HepG2 (cell line): ENCODE data around the gene APBA3. TPM values are rescaled to one million over a fixed set of nuclear protein-coding genes. Genes with fewer than 3 reads are reported as not detected.

Experiments
- ATAC-seq: fragments of 200-7000 bp; cut with Tn5 transposase; 3 replicates; pipeline ENCODE4 v1.9.1; 2020; ENCODE audit warnings: mild to moderate bottlenecking, moderate library complexity
- BruUV-seq: library from RNA; stranded (reverse); fragments of 400-500 nt; replicated peaks from 2 replicates; lab custom pipeline; 2021; lab: Mats Ljungman, UMichigan
- CTCF ChIA-PET: fragments of 300-600 bp; formaldehyde crosslinking; extraction: SDS; loops from one replicate; lab custom pipeline; 2021; ENCODE audit warnings: low total read pairs, inconsistent platforms, low intra/inter-chr PET ratio; lab: Yijun Ruan, JAX
- POLR2A ChIA-PET: fragments of 350-600 bp; sonication (Branson Sonifier 250); formaldehyde crosslinking; loops from one replicate; lab custom pipeline; 2020; ENCODE audit warnings: antibody characterized with exemption, inconsistent platforms; lab: Yijun Ruan, JAX
- DNase-seq: peaks from one replicate; pipeline ENCODE4 v3.0.0-alpha.2; 2015; ENCODE audit warnings: low spot score
- FAIRE-seq: peaks from 3 replicates; lab custom pipeline; 2011; peaks lifted over from hg19 to GRCh38; lab: Jason Lieb, UNC
- H2AFZ ChIP-seq: one replicate; pipeline ENCODE4 v1.6.1; 2011; ENCODE audit warnings: low read length, inconsistent platforms
- H3K27ac ChIP-seq: fragments of 300-600 bp; 3 replicates; pipeline ENCODE4 v1.8.0; 2011; ENCODE audit warnings: mixed run types, mild to moderate bottlenecking, mixed read lengths, low read length, inconsistent platforms; ENCODE audit not compliant: insufficient read depth; ENCODE audit errors: extremely low read length
- H3K27me3 ChIP-seq, 2 experiments: fragments of 200-600 bp in 1 of 2; 2 replicates in 1 of 2; 3 replicates in 1 of 2; pipeline versions ENCODE4 v1.6.0 to v1.8.0; 2011; ENCODE audit warnings: low read length in 2 of 2, mild to moderate bottlenecking in 2 of 2, moderate library complexity in 2 of 2, inconsistent platforms in 1 of 2; ENCODE audit not compliant: insufficient read depth in 2 of 2, control insufficient read depth in 1 of 2
- H3K36me3 ChIP-seq, 2 experiments: fragments of 200-600 bp in 1 of 2; replicated peaks in 1 of 2; 2 replicates in 1 of 2; 3 replicates in 1 of 2; pipeline versions ENCODE4 v1.5.1 to v1.8.0; 2011; ENCODE audit warnings: low read length in 2 of 2, inconsistent platforms in 1 of 2; ENCODE audit not compliant: insufficient read depth in 2 of 2, control insufficient read depth in 1 of 2
- H3K4me1 ChIP-seq: 2 replicates; pipeline ENCODE4 v1.5.1; 2012; ENCODE audit warnings: low read length, inconsistent platforms; ENCODE audit not compliant: insufficient read depth
- H3K4me2 ChIP-seq: 2 replicates; pipeline ENCODE4 v1.6.0; 2011; ENCODE audit warnings: low read depth, low read length, inconsistent platforms
- H3K4me3 ChIP-seq, 3 experiments: fragments of 200-600 bp in 1 of 3; sonication (generic), shearing (Covaris generic) in 1 of 3; replicated peaks in 1 of 3; 2 replicates each; pipeline ENCODE4 v1.5.1; 2011 to 2016; ENCODE audit warnings: low read length in 3 of 3, inconsistent platforms in 2 of 3, low read depth in 2 of 3, mild to moderate bottlenecking in 2 of 3, control low read depth in 1 of 3, mixed read lengths in 1 of 3; ENCODE audit not compliant: insufficient read depth in 1 of 3
- H3K79me2 ChIP-seq: one replicate; pipeline ENCODE4 v1.6.1; 2011; ENCODE audit warnings: low read length, inconsistent platforms; ENCODE audit not compliant: insufficient read depth
- H3K9ac ChIP-seq: 2 replicates; pipeline ENCODE4 v1.6.0; 2011; ENCODE audit warnings: mild to moderate bottlenecking, low read depth, low read length, inconsistent platforms; ENCODE audit not compliant: insufficient read depth
- H3K9me3 ChIP-seq: 2 replicates; pipeline ENCODE4 v1.5.1; 2012; ENCODE audit warnings: mild to moderate bottlenecking, low read length
- H4K20me1 ChIP-seq: 2 replicates; pipeline ENCODE4 v1.6.0; 2011; ENCODE audit warnings: inconsistent platforms, mild to moderate bottlenecking, low read length, moderate library complexity; ENCODE audit not compliant: insufficient read depth
- GABPA ChIP-seq, 2 experiments: IDR thresholded peaks; 2 replicates each; pipeline ENCODE4 v1.6.1; 2011 to 2016; ENCODE audit warnings: low read depth in 2 of 2, low read length in 1 of 2, missing biosample characterization in 1 of 2, missing genetic modification characterization in 1 of 2
- RNF2 ChIP-seq: fragments of 450-650 bp; conservative IDR thresholded peaks from 2 replicates; pipeline ENCODE4 v1.6.1; 2016; ENCODE audit warnings: low read depth
- WGBS: methylation state at CpG from one replicate; pipeline ENCODE4 v1.1.6; 2017; ENCODE audit warnings: low lambda C conversion rate; 5-methylcytosine and 5-hydroxymethylcytosine counted together
- in situ Hi-C: cut with HindIII; loops from 2 replicates; pipeline ENCODE4 v1.10.0; 2017; ENCODE audit warnings: low pct_unique_long_range_greater_than_20kb; ENCODE audit not compliant: extremely low pct_ligation_motif_present
- intact Hi-C: fragments of 100-400 bp; cut with micrococcal nuclease; formaldehyde crosslinking; loops from one replicate; pipeline ENCODE4 v1.10.0; 2022; ENCODE audit not compliant: unreplicated experiment
- polyA plus RNA-seq, 8 experiments: library from polyadenylated mRNA; depleted of rRNA in 3 of 8; stranded (reverse) in 7 of 8; unstranded in 1 of 8; fragments of >200 nt; fragmentation: Illumina TruSeq in 4 of 8; extraction: Trizol in 4 of 8; gene quantifications; 2 replicates each; pipeline versions ENCODE4 v1.2.1 to v1.2.3, GENCODE V29; 2011 to 2016; ENCODE audit warnings: low read depth in 4 of 8, missing spikeins in 1 of 8, mixed read lengths in 1 of 8; ENCODE audit not compliant: insufficient read depth in 1 of 8
- total RNA-seq, 5 experiments: library from RNA; depleted of rRNA; stranded (reverse); fragments of >200 nt; fragmentation: Illumina TruSeq; extraction: Trizol; gene quantifications; 2 replicates each; pipeline ENCODE4 v1.2.3, GENCODE V29; 2016; ENCODE audit warnings: low read depth in 1 of 5
- TF ChIP-seq, protein P1 (sequence below): sonication (generic); formaldehyde crosslinking; IDR thresholded peaks from 2 replicates; pipeline ENCODE4 v1.4.0; 2020; ENCODE audit warnings: missing genetic modification reagents

The APBA3 gene
- total and polyA plus RNA-seq, 2 of the 13 experiments (the other 11 are each of a cell fraction or from before 2014, with no cell fraction given): 14.2 to 14.3 TPM

DNA sequence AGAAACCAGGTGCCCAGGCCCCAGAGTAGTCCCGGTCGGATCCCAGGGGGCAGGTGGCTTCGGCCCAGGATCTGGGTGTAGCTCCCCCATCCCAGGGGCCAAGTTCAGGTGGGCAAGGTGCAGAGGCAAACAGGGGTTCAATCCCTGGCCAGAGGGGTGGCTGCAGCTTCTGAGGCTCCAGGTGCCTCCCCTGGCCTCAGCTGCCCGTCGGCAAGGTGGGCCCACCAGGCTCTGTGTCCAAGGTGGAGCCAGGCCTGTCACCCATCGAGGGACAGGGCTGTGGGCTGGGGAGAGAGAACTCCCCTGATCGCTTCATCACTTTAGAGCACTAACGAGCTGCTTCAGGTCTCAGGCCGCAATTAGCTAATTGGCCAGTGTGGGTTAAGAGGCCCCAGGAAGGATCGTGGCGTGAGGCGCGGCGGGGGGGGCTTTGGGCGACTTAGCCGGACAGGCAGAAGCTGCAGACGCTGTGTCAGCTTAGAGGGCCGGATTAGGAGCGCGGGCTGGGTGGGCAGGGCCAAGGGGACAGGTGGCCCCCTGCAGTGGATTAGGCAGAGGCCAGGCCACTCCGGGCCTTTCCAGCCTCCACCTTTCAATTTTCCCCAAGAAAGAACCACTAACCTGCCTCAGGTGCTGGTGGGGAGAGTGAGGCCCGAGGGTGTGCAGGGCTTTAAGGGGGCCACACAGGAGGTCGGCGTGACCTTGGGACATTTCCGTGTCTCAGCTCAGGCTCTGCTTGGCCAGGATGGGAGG lies 13.3 kb upstream of the APBA3 start:
- Histone ChIP-seq H3K9me3 (no peaks in the 10 kb centered on the region), H2AFZ (no peak overlapping the region)
- in situ Hi-C loops: no loop called here
- no peak for TF ChIP-seq GABPA (IDR thresholded peaks at IDR 0.05; ENCODE audit: low read depth, low read length)
- TF ChIP-seq GABPA (CRISPR knock-in tag; IDR thresholded peaks at IDR 0.05; ENCODE audit: low read depth): no peak
- TF ChIP-seq, all 625 proteins: peak for 0
- H3K79me2 ChIP-seq: no peaks in the 10 kb centered on the region
- H3K27me3 ChIP-seq: peaks cover 0 to 19% of the 10 kb centered on the region in 2 experiments; a peak in 3 of 5 replicates
- no peak overlapping the region for H3K4me2 ChIP-seq
- no peaks in the 10 kb centered on the region for H4K20me1 ChIP-seq
- DNase-seq (no peak), FAIRE-seq (no peak), ATAC-seq (no peak)
- WGBS: 51% methylated on average over 9 of the region's 25 CpGs
- CTCF ChIA-PET: no interaction called here
- no peaks in the 10 kb centered on the region for H3K4me1 ChIP-seq
- BruUV-seq: no TSS peak
- no peaks in the 10 kb centered on the region for H3K36me3 ChIP-seq
- H3K27ac ChIP-seq: no peak overlapping the region
- intact Hi-C loops: no loop called here
- no peak overlapping the region for H3K4me3 ChIP-seq
- H3K9ac ChIP-seq: no peak overlapping the region
- POLR2A ChIA-PET: no interaction called here

DNA sequence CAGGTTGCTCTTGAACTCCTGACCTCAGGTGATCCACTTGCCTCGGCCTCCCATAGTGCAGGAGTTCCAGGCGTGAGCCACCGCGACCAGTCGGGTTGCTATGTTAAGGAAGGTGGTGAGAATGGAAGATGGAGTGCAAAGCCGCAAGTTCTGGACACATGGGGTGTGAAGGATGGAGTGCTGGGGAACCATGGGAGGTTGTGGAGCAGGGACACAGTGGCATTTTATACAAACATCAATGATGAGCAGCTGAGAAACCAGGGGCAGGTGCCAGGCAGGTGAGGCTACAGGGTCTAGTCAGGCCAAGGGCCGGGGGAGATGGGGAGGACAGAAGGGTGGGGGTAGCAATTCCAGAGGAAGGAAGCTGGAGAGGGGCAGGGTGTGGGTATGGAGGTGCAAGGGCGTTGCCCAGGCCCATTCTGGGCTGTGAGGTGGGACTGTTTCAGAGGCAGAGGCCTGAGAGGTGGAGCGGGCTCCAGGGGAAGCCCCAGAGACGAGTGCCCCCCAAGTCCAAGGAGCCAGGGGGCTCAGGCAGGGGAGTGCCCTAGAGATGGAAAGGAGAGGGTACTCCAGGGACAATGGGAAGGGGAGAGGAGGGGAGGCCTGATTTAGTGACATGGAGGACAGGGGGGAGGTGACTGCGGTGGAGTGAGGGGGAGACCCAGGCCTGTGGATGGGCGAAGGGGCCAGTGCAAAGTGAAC lies 12.5 kb upstream of the APBA3 start:
- Histone ChIP-seq H3K27ac (no peak overlapping the region), H3K4me1 (no peaks in the 10 kb centered on the region), H3K9me3 (no peaks in the 10 kb centered on the region), H3K9ac (no peak overlapping the region), H4K20me1 (no peaks in the 10 kb centered on the region), H3K4me3 (no peak overlapping the region), H2AFZ (no peak overlapping the region), H3K36me3 (no peaks in the 10 kb centered on the region), H3K27me3 (peaks cover 0 to 19% of the 10 kb centered on the region in 2 experiments; a peak in 3 of 5 replicates), H3K79me2 (no peaks in the 10 kb centered on the region), H3K4me2 (no peak overlapping the region)
- no peak for DNase-seq
- no TSS peak for BruUV-seq
- TF ChIP-seq, protein P1, sequence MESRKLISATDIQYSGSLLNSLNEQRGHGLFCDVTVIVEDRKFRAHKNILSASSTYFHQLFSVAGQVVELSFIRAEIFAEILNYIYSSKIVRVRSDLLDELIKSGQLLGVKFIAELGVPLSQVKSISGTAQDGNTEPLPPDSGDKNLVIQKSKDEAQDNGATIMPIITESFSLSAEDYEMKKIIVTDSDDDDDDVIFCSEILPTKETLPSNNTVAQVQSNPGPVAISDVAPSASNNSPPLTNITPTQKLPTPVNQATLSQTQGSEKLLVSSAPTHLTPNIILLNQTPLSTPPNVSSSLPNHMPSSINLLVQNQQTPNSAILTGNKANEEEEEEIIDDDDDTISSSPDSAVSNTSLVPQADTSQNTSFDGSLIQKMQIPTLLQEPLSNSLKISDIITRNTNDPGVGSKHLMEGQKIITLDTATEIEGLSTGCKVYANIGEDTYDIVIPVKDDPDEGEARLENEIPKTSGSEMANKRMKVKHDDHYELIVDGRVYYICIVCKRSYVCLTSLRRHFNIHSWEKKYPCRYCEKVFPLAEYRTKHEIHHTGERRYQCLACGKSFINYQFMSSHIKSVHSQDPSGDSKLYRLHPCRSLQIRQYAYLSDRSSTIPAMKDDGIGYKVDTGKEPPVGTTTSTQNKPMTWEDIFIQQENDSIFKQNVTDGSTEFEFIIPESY (CRISPR knock-in tag): peak; percentile 12; the same call in 1 of the 2 replicates
- no peak for TF ChIP-seq RNF2
- 38% methylated on average over 12 of the region's 12 CpGs for WGBS
- no peak for ATAC-seq
- in situ Hi-C loops (no loop called here), intact Hi-C loops (no loop called here)
- FAIRE-seq: no peak
- ChIA-PET POLR2A (interaction anchor here (3.4 kb wide), 1 partner anchor 12 kb away, joined by 15 read pairs; the partner anchor contains the start of genes APBA3 and MRPL54), CTCF (no interaction called here)
